Measurements from ENCODE around the gene LCMT1. TPM values are rescaled to one million over a fixed set of nuclear protein-coding genes. Genes with fewer than 3 reads are reported as not detected.
A peak's percentile ranks its signal among the peaks of the same experiment; 100 is the strongest.

Gene LCMT1
- total and polyA plus RNA-seq, 2 of the 13 experiments (the other 11 are each of a cell fraction or from before 2014, with no cell fraction given), result 41.2 to 48.7 TPM

DNA sequence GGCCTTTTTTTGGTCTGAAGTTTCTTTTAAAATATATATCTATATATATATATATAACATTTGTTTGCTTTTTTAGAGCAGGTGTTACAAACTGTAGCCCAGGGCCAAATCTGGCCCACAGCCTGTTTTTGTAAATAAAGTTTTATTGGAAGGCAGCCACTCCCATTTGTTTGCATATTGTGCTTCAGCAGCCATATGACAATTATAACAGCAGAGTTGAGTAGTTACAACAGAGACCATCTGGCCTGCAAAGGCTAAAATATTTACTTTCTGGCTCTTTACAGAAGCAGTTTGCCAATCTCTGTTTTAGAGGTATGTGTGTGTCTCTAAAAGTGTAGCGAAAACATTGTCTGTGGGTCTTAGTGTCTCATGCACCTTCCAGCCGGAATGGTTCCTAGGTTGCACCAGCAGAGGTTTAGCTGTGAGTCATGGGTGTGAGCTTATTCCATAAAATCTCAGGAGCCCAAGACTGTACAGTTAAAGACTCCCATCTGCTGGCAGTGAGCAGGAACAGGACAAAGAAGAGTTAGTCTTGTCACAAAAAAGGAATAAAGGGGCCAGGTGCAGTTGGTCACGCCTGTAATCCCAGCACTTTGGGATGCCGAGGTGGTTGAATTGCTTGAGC, 23.8 kb downstream of the LCMT1 start (continued):
- TF ChIP-seq ZBTB40 (IDR thresholded peaks at IDR 0.05) (no peak), ZBTB40 (CRISPR knock-in tag; IDR thresholded peaks at IDR 0.05) (peak; percentile 43; the same call in 1 of the 2 replicates), RAD51 (IDR thresholded peaks at IDR 0.05; ENCODE audit: borderline replicate concordance) (no peak), HOXD1 (CRISPR knock-in tag; IDR thresholded peaks at IDR 0.05) (no peak), NR2C2 (CRISPR knock-in tag; IDR thresholded peaks at IDR 0.05; ENCODE audit: borderline replicate concordance) (no peak), GPN1 (CRISPR knock-in tag; IDR thresholded peaks at IDR 0.05; ENCODE audit: borderline replicate concordance) (no peak), ZKSCAN5 (CRISPR knock-in tag; IDR thresholded peaks at IDR 0.05) (no peak), ZNF329 (CRISPR knock-in tag; IDR thresholded peaks at IDR 0.05; ENCODE audit: low read depth) (no peak), ZNF678 (CRISPR knock-in tag; IDR thresholded peaks at IDR 0.05) (no peak), ZNF430 (CRISPR knock-in tag; IDR thresholded peaks at IDR 0.05) (no peak), STAG1 (CRISPR knock-in tag; IDR thresholded peaks at IDR 0.05) (peak; percentile 44)
